H1 (cell line): ENCODE data around the gene HOXD1. TPM values are rescaled to one million over a fixed set of nuclear protein-coding genes. Genes with fewer than 3 reads are reported as not detected.

Experiments used
- CHD2 ChIP-seq: IDR thresholded peaks from 2 replicates; pipeline ENCODE4 v1.6.1; 2012; ENCODE audit warnings: low read length, improper control_type of control experiment
- CTBP2 ChIP-seq: IDR thresholded peaks from 2 replicates; pipeline ENCODE4 v1.7.0; 2011; ENCODE audit warnings: borderline replicate concordance, mild to moderate bottlenecking, moderate library complexity, mixed read lengths, low read length; ENCODE audit not compliant: insufficient read depth, insufficient read length
- SIN3A ChIP-seq, 2 experiments: IDR thresholded peaks in 1 of 2; conservative IDR thresholded peaks in 1 of 2; 2 replicates each; pipeline ENCODE4 v1.6.1; 2011 to 2012; ENCODE audit warnings: low read length in 2 of 2, improper control_type of control experiment in 1 of 2, low read depth in 1 of 2, mild to moderate bottlenecking in 1 of 2
- SUZ12 ChIP-seq: fragments of 200-600 bp; sonication (generic); IDR thresholded peaks from 2 replicates; pipeline ENCODE4 v1.6.1; 2012; ENCODE audit warnings: mild to moderate bottlenecking, inconsistent platforms, low read length, moderate library complexity, mixed read lengths
- TAF1 ChIP-seq: IDR thresholded peaks from 2 replicates; pipeline ENCODE4 v1.6.1; 2011; ENCODE audit warnings: mild to moderate bottlenecking, low read depth, low read length
- polyA plus RNA-seq, 7 experiments: library from polyadenylated mRNA; depleted of rRNA in 3 of 7; stranded (reverse) in 5 of 7; unstranded in 2 of 7; fragments of >200 nt in 5 of 7; fragments of 200-250 nt in 2 of 7; gene quantifications; 1 replicate in 5 of 7; 2 replicates in 1 of 7; 4 replicates in 1 of 7; pipeline versions ENCODE4 v1.2.1 to v1.2.3, GENCODE V29; 2011 to 2013; ENCODE audit warnings: missing spikeins in 2 of 7, mixed read lengths in 2 of 7
- total RNA-seq: library from RNA; stranded (reverse); fragmentation: NEBNext Ultra II Directional; extraction: Animal tissue kit (Norgen Biotek cat#: 25700); gene quantifications from 2 replicates; pipeline ENCODE4 v1.2.1, GENCODE V29; 2021
- TF ChIP-seq, protein P1 (sequence below): IDR thresholded peaks from 2 replicates; pipeline ENCODE4 v1.6.1; 2011; ENCODE audit warnings: low read length, improper control_type of control experiment
- TF ChIP-seq, protein P2 (sequence below): IDR thresholded peaks from 2 replicates; pipeline ENCODE4 v1.6.1; 2012; ENCODE audit warnings: inconsistent platforms
- TF ChIP-seq, protein P3 (sequence below): IDR thresholded peaks from 2 replicates; pipeline ENCODE4 v1.6.1; 2012; ENCODE audit warnings: inconsistent platforms

The HOXD1 gene
- total and polyA plus RNA-seq, 2 of the 8 experiments (the other 6 are each of a cell fraction or from before 2014, with no cell fraction given), result 0.03 TPM; not detected in 1

DNA sequence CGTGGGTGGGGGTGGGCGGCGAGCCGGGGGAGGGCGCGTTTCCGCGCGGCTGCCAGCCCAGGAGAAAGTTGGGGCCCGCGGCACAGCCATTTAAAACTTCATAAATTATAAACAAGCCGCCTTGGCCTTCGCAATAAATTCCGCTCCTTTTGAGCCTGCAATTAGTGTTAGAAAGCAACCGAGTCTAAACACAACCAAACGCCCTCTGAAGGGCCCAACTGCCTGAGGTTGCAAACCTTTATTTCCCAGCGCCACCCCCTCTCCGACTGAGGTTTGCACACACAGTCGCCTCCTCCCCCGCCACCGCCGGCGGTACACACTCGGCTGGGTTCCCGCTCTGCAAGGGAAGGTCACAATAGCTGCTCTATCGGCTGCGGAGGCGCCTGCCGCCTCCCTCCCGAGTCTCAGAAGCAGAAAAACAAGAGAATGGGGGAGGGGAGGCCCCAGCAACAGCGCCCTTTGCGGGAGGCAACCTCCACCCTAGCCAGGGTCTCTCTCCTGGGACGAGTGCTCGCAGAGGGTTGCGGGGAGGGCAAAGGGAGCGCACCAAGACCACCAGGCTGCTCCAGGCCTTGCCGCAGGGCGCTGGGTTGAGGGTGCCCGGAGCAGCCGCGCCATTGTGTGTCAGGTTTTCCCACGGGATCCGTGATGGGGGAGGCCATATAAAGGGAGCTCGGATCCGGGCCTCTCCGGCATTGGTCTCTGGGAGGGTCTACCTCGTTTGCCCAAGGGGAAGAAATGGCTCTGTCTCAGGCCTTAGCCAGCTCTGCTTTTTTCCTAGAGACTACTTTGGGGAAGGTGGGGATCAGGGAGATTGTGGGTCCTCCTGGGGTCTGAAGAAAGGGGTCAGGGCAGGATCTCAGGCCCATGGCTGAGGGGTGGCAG, 13.4 kb upstream of the HOXD1 start (continued):
- TF ChIP-seq, protein P1, sequence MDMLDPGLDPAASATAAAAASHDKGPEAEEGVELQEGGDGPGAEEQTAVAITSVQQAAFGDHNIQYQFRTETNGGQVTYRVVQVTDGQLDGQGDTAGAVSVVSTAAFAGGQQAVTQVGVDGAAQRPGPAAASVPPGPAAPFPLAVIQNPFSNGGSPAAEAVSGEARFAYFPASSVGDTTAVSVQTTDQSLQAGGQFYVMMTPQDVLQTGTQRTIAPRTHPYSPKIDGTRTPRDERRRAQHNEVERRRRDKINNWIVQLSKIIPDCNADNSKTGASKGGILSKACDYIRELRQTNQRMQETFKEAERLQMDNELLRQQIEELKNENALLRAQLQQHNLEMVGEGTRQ, result no peak
- TF ChIP-seq CTBP2 (peak; percentile 90), TAF1 (no peak), CHD2 (0 out of 2 replicates have a peak, but pooled peaks have one; percentile 31), SUZ12 (peak; percentile 95), SIN3A (conservative IDR thresholded peaks at IDR 0.05 in 1 of 2, IDR thresholded peaks at IDR 0.05 in 1 of 2; ENCODE audit: low read depth in 1 of 2, low read length in 2 of 2) (no peak)
- TF ChIP-seq, protein P2, sequence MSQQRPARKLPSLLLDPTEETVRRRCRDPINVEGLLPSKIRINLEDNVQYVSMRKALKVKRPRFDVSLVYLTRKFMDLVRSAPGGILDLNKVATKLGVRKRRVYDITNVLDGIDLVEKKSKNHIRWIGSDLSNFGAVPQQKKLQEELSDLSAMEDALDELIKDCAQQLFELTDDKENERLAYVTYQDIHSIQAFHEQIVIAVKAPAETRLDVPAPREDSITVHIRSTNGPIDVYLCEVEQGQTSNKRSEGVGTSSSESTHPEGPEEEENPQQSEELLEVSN, result peak; percentile 48; the same call in 1 of the 2 replicates
- TF ChIP-seq, protein P3, sequence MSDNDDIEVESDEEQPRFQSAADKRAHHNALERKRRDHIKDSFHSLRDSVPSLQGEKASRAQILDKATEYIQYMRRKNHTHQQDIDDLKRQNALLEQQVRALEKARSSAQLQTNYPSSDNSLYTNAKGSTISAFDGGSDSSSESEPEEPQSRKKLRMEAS, result peak; percentile 39; the same call in 1 of the 2 replicates
